ENCODE data around the gene RSPRY1. TPM values are rescaled to one million over a fixed set of nuclear protein-coding genes. Genes with fewer than 3 reads are reported as not detected.

RSPRY1 gene
- 25.8 and 29.8 TPM in 2 replicates for total RNA-seq

DNA sequence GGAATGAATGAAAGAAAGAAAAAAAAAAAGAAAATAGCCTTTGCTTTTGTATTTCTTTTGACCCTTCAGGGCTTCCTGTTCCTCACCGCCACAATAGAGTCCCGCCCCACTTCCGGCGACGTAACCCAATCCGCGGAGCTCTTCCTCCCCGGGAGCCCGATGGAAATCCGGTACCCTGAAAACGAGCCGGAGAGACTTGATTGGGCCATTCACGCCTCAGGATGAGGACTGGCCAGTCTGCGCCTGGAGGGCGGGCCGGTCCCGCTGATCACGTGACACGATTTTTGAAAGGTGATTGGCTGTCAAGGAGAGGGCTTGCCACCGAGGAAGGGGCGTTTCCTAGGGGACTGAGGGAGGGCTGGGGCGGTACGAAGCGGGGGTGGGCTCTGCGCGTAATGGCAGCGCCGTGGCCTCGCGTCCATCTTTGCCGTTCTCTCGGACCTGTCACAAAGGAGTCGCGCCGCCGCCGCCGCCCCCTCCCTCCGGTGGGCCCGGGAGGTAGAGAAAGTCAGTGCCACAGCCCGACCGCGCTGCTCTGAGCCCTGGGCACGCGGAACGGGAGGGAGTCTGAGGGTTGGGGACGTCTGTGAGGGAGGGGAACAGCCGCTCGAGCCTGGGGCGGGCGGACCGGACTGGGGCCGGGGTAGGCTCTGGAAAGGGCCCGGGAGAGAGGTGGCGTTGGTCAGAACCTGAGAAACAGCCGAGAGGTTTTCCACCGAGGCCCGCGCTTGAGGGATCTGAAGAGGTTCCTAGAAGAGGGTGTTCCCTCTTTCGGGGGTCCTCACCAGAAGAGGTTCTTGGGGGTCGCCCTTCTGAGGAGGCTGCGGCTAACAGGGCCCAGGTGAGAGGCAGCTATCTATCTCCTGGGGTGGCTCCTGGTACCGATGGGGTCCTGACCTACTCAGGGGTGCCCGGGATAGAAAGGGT, at the start of gene RSPRY1, which contains the start of gene PSME3IP1:
Gene RSPRY1, plus strand, starts transcription at position 385 of the 927 bp plus-strand sequence. CDS start 18,330 bp downstream, outside the sequence.
Gene PSME3IP1, minus strand, starts transcription at position 95 of the 927 bp plus-strand sequence. CDS start 12,185 bp downstream, outside the sequence.

DNA sequence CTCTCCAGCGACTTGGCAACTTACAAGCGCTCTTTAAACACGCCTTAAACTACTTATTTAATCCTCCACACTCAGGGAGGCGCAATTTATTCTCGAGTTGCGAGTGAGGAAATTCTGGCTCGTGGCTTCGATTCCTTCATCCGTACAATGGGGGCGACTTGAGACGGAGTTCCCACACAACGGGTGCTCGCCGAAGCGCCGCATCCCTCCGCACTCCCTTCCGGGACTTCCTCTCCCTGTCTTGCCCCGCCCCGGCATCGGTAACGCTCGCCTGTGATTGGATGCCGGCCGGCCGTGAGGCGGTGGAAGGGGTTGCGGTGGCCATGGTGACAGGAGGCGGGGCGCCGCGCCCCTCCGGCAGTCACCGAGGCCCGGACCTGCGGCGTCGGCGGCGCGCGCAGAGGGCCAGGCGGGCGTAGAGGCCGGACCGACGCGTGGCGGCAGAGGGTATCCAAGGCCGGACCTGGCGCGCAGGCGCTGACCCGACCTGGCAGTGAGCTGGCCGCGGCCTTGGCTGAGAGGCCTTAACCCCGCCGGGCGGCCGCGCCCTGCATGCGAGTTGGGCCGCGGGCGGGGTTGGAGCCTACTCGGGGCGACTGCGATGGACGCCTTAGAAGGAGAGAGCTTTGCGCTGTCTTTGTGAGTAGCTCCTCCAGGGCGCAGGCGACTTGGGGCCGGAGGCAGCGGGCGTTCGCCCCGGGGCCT, 58.8 kb downstream of the RSPRY1 start, which contains the start of gene ARL2BP:
Gene ARL2BP, plus strand, starts transcription at position 493 of the 705 bp plus-strand sequence. Its CDS starts 109 bp downstream, at position 602.

DNA sequence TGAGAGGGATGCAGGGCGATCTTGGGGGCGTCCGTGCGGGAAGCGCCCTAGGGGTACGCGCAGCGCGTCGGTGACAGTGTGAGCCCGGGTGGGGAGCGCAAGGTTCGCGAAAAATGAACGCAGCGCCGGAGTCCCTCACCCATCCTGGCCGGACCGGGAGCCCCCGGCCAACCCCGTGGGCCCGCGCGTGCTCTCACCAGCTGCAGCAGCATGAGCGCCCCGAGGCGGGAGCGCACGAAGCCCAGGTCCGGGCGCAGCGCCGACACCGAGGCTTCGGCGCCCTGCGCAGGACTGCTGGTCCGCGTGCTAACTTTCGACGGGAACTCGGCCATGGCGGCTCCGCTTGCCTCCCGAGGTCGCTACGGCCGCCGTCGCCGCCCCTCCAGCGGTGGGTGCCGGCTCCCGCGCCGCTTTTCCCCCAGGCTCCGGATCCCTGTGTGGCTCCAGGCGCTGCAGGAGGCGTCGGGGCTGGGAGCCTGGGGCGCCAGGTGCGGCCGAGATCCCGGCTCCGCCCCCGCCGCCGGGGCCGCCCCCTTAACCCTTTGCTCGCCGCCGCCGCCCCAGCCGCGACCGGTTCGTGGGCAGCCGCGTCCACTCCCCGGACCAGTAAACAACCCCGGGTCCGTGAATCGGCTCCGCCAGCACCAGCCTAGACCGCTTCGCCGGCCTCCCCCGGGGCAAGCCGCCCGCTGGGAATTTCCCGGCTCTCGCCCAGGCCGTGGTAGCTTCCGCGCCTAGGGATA, 98.3 kb downstream of the RSPRY1 start, which contains the start of gene PLLP:
Gene PLLP, minus strand, starts transcription at position 464 of the 743 bp plus-strand sequence. Its CDS starts 132 bp downstream, at position 332.

Other genes starting within 250 kb of the RSPRY1 start
- not detected in 2 replicates for gene CETP, start 224.4 kb upstream of the RSPRY1 start, total RNA-seq
- gene NLRC5, start 196.8 kb upstream of the RSPRY1 start, total RNA-seq: 0.28 and 0.92 TPM in 2 replicates
- gene CPNE2, start 93.7 kb upstream of the RSPRY1 start, total RNA-seq: 14.4 and 23.8 TPM in 2 replicates
- gene PSME3IP1, start 290 bp upstream of the RSPRY1 start, total RNA-seq: 47.8 and 63.6 TPM in 2 replicates
- gene ARL2BP, start 58.9 kb downstream of the RSPRY1 start, total RNA-seq: 67.3 and 73.6 TPM in 2 replicates
- gene PLLP, start 98.3 kb downstream of the RSPRY1 start, total RNA-seq: 7.5 and 8.6 TPM in 2 replicates
- gene CCL22, start 172.5 kb downstream of the RSPRY1 start, total RNA-seq: 0.35 TPM in 1 of 2 replicates, not detected in the other
- 6.7 and 9.9 TPM in 2 replicates for gene CX3CL1, start 186.2 kb downstream of the RSPRY1 start, total RNA-seq
- gene CCL17, start 218.4 kb downstream of the RSPRY1 start, total RNA-seq: not detected in 2 replicates

Data from airway epithelial cell (primary cell).